ENCODE measurements around the gene MICALL2.
A peak's percentile ranks its signal among the peaks of the same experiment; 100 is the strongest.

Gene MICALL2

GRCh38 chr7:1441615-1442354, 17.5 kb downstream of the MICALL2 start:
- H3K4me3 ChIP-seq (ENCODE audit: low read length, poor library complexity, severe bottlenecking): no peak overlapping the region
- no peaks in the 10 kb centered on the region for H4K20me1 ChIP-seq (ENCODE audit: insufficient read depth, low read length, poor library complexity, severe bottlenecking)
- no peak overlapping the region for H2AFZ ChIP-seq (ENCODE audit: low read length)
- no peaks in the 10 kb centered on the region for H3K4me1 ChIP-seq (ENCODE audit: insufficient read depth, low read length, poor library complexity, severe bottlenecking)
- no peaks in the 10 kb centered on the region for H3K9me2 ChIP-seq (replicated peaks; ENCODE audit: low read depth, low read length)
- no peak overlapping the region for H3K9ac ChIP-seq (ENCODE audit: low read depth, low read length, poor library complexity, severe bottlenecking)
- no peaks in the 10 kb centered on the region for H3K27me3 ChIP-seq (ENCODE audit: insufficient read depth, low read length, poor library complexity, severe bottlenecking)
- no peaks in the 10 kb centered on the region for H3K9me3 ChIP-seq (ENCODE audit: insufficient read depth, low read depth, low read length)
- TF ChIP-seq EZH2phosphoT487 (IDR thresholded peaks at IDR 0.05; ENCODE audit: borderline replicate concordance): no peak
- TF ChIP-seq, protein P1, sequence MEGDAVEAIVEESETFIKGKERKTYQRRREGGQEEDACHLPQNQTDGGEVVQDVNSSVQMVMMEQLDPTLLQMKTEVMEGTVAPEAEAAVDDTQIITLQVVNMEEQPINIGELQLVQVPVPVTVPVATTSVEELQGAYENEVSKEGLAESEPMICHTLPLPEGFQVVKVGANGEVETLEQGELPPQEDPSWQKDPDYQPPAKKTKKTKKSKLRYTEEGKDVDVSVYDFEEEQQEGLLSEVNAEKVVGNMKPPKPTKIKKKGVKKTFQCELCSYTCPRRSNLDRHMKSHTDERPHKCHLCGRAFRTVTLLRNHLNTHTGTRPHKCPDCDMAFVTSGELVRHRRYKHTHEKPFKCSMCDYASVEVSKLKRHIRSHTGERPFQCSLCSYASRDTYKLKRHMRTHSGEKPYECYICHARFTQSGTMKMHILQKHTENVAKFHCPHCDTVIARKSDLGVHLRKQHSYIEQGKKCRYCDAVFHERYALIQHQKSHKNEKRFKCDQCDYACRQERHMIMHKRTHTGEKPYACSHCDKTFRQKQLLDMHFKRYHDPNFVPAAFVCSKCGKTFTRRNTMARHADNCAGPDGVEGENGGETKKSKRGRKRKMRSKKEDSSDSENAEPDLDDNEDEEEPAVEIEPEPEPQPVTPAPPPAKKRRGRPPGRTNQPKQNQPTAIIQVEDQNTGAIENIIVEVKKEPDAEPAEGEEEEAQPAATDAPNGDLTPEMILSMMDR (conservative IDR thresholded peaks at IDR 0.05; ENCODE audit: low read length): no peak
- H3K36me3 ChIP-seq (ENCODE audit: insufficient read depth, low read length): no peaks in the 10 kb centered on the region
- H3K79me2 ChIP-seq (ENCODE audit: insufficient read depth, low read length): no peaks in the 10 kb centered on the region
- H3F3A ChIP-seq (ENCODE audit: low read depth): no peaks in the 10 kb centered on the region
- no peak overlapping the region for H3K4me2 ChIP-seq (ENCODE audit: low read depth, low read length, poor library complexity, severe bottlenecking)

DNA sequence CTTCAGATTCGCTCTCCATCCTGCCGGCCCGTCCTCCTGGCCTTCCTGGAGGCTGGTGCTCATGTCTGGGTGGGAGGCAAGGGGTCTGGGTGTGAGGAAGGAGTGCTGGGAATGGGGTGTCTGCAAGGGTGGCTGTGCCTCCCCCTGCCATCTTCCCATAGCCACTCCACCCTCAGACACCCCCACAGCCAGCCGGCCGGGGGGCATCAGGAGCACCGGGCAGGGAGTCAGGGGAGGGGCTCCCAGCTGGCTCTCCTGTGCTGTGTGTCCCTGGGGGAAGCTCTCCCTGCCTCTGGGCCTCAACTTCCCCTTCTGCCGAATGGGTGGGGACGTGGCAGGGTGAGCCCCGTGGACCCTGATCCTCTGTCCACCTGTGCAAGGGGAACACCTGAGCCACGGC, 18.6 kb downstream of the MICALL2 start:
- Histone ChIP-seq H4K20me1 (ENCODE audit: insufficient read depth, low read length, poor library complexity, severe bottlenecking) (no peaks in the 10 kb centered on the region), H3K4me3 (ENCODE audit: low read length, poor library complexity, severe bottlenecking) (no peak overlapping the region), H3F3A (ENCODE audit: low read depth) (no peaks in the 10 kb centered on the region), H2AFZ (ENCODE audit: low read length) (no peak overlapping the region), H3K4me1 (ENCODE audit: insufficient read depth, low read length, poor library complexity, severe bottlenecking) (no peaks in the 10 kb centered on the region), H3K4me2 (ENCODE audit: low read depth, low read length, poor library complexity, severe bottlenecking) (no peak overlapping the region), H3K9ac (ENCODE audit: low read depth, low read length, poor library complexity, severe bottlenecking) (no peak overlapping the region), H3K79me2 (ENCODE audit: insufficient read depth, low read length) (no peaks in the 10 kb centered on the region), H3K36me3 (ENCODE audit: insufficient read depth, low read length) (no peaks in the 10 kb centered on the region), H3K27me3 (ENCODE audit: insufficient read depth, low read length, poor library complexity, severe bottlenecking) (no peaks in the 10 kb centered on the region), H3K9me3 (ENCODE audit: insufficient read depth, low read depth, low read length) (no peaks in the 10 kb centered on the region), H3K9me2 (replicated peaks; ENCODE audit: low read depth, low read length) (no peaks in the 10 kb centered on the region)
- TF ChIP-seq, protein P1 (conservative IDR thresholded peaks at IDR 0.05; ENCODE audit: low read length): no peak
- TF ChIP-seq EZH2phosphoT487 (IDR thresholded peaks at IDR 0.05; ENCODE audit: borderline replicate concordance): no peak

GRCh38 chr7:1439373-1440363, 19.6 kb downstream of the MICALL2 start:
- Histone ChIP-seq H3K4me3 (ENCODE audit: low read length, poor library complexity, severe bottlenecking) (no peak overlapping the region), H3K4me2 (ENCODE audit: low read depth, low read length, poor library complexity, severe bottlenecking) (no peak overlapping the region), H3K4me1 (ENCODE audit: insufficient read depth, low read length, poor library complexity, severe bottlenecking) (no peaks in the 10 kb centered on the region), H2AFZ (ENCODE audit: low read length) (no peak overlapping the region), H3K9me3 (ENCODE audit: insufficient read depth, low read depth, low read length) (no peaks in the 10 kb centered on the region), H3K9me2 (replicated peaks; ENCODE audit: low read depth, low read length) (no peaks in the 10 kb centered on the region), H4K20me1 (ENCODE audit: insufficient read depth, low read length, poor library complexity, severe bottlenecking) (no peaks in the 10 kb centered on the region), H3K27me3 (ENCODE audit: insufficient read depth, low read length, poor library complexity, severe bottlenecking) (no peaks in the 10 kb centered on the region), H3K36me3 (ENCODE audit: insufficient read depth, low read length) (no peaks in the 10 kb centered on the region), H3K9ac (ENCODE audit: low read depth, low read length, poor library complexity, severe bottlenecking) (no peak overlapping the region), H3F3A (ENCODE audit: low read depth) (no peaks in the 10 kb centered on the region), H3K79me2 (ENCODE audit: insufficient read depth, low read length) (no peaks in the 10 kb centered on the region)
- TF ChIP-seq EZH2phosphoT487 (IDR thresholded peaks at IDR 0.05; ENCODE audit: borderline replicate concordance): no peak
- TF ChIP-seq, protein P1 (conservative IDR thresholded peaks at IDR 0.05; ENCODE audit: low read length): peak; percentile 35; the same call in 1 of the 2 replicates
